Measurements from ENCODE around the gene TLK1.
A peak's percentile ranks its signal among the peaks of the same experiment; 100 is the strongest.

Gene TLK1

DNA sequence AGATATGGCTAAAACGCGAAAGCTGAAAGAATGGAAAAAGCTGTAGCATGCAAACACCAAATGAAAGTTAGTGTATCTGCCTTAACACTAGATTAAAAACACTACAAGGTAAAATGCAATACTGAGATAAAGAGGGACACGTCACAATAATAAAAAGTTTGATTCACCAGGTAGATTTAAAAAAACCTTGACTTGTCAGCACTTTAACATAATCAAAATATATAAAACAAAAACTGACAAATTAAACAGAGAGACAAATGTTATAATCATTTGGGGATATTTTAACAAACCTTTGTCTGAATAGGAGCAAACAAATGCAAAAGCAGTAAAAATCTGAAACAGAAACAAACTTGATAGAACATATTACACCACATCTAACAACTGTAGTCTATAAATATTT is 18.3 kb downstream of the TLK1 start:
- Mint-ChIP-seq H3K27ac (no peak overlapping the region), H3K9me3 (no peaks in the 10 kb centered on the region), H3K27me3 (no peaks in the 10 kb centered on the region), H3K4me1 (peaks cover 72% of the 10 kb centered on the region), H3K36me3 (ENCODE audit: low read depth) (peaks cover 6% of the 10 kb centered on the region), H3K4me3 (no peak overlapping the region)
- ATAC-seq, result no peak
- DNase-seq, result no peak

GRCh38 chr2:171141320-171141719 is 19.4 kb downstream of the TLK1 start:
- Mint-ChIP-seq H3K27me3 (no peaks in the 10 kb centered on the region), H3K4me1 (peaks cover 72% of the 10 kb centered on the region), H3K36me3 (ENCODE audit: low read depth) (peaks cover 6% of the 10 kb centered on the region), H3K27ac (no peak overlapping the region), H3K9me3 (no peaks in the 10 kb centered on the region), H3K4me3 (no peak overlapping the region)
- no peak for DNase-seq
- ATAC-seq, result no peak

DNA sequence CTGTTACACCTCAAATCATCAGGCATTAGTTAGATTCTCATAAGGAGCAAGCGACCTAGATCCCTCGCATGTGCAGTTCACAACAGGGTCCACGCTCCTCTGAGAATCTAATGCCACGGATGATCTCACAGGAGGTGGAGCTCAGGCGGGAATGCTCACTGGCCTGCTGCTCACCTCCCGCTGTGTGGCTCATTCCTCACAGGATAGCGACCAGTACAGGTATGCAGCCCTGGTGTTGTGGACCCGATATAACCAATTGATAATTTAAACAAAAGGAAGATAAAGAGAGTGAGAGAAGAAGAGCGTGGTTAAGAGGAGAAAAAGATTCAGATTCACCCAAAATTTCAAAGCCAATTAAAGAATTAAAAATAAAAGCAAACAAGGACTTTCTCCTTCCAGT is 20.8 kb downstream of the TLK1 start:
- Mint-ChIP-seq H3K4me3 (no peak overlapping the region), H3K9me3 (no peaks in the 10 kb centered on the region), H3K27ac (no peak overlapping the region), H3K4me1 (peaks cover 73% of the 10 kb centered on the region), H3K27me3 (no peaks in the 10 kb centered on the region), H3K36me3 (ENCODE audit: low read depth) (peaks cover 2% of the 10 kb centered on the region)
- DNase-seq, result no peak
- no peak for ATAC-seq

GRCh38 chr2:171136024-171136423 is 24.7 kb downstream of the TLK1 start:
- Mint-ChIP-seq H3K4me1 (peaks cover 56% of the 10 kb centered on the region), H3K36me3 (ENCODE audit: low read depth) (no peaks in the 10 kb centered on the region), H3K27me3 (no peaks in the 10 kb centered on the region), H3K27ac (peak overlapping the region; percentile 73), H3K9me3 (no peaks in the 10 kb centered on the region), H3K4me3 (no peak overlapping the region)
- DNase-seq (no peak), ATAC-seq (peak; percentile 78)

- ATAC-seq (no peak), DNase-seq (no peak)
- Mint-ChIP-seq H3K36me3 (ENCODE audit: low read depth) (peaks cover 2% of the 10 kb centered on the region), H3K27me3 (no peaks in the 10 kb centered on the region), H3K27ac (peak overlapping the region; percentile 3), H3K4me1 (peaks cover 47% of the 10 kb centered on the region), H3K4me3 (no peak overlapping the region), H3K9me3 (no peaks in the 10 kb centered on the region)
Observed at GRCh38 chr2:171134624-171135230, 26.0 kb downstream of the TLK1 start.

GRCh38 chr2:171132086-171132485 is 28.6 kb downstream of the TLK1 start:
- no peak for ATAC-seq
- H3K9me3 Mint-ChIP-seq, result no peaks in the 10 kb centered on the region
- DNase-seq, result no peak
- no peaks in the 10 kb centered on the region for H3K27me3 Mint-ChIP-seq
- H3K36me3 Mint-ChIP-seq (ENCODE audit: low read depth), result peaks cover 2% of the 10 kb centered on the region
- H3K27ac Mint-ChIP-seq, result no peak overlapping the region
- H3K4me1 Mint-ChIP-seq, result peaks cover 44% of the 10 kb centered on the region
- H3K4me3 Mint-ChIP-seq, result no peak overlapping the region

- Mint-ChIP-seq H3K4me3 (no peak overlapping the region), H3K27me3 (no peaks in the 10 kb centered on the region), H3K9me3 (no peaks in the 10 kb centered on the region), H3K36me3 (ENCODE audit: low read depth) (peaks cover 2% of the 10 kb centered on the region), H3K27ac (no peak overlapping the region), H3K4me1 (peaks cover 30% of the 10 kb centered on the region)
- DNase-seq (no peak), ATAC-seq (no peak)
Observed at GRCh38 chr2:171128461-171128860, 32.2 kb downstream of the TLK1 start.

DNA sequence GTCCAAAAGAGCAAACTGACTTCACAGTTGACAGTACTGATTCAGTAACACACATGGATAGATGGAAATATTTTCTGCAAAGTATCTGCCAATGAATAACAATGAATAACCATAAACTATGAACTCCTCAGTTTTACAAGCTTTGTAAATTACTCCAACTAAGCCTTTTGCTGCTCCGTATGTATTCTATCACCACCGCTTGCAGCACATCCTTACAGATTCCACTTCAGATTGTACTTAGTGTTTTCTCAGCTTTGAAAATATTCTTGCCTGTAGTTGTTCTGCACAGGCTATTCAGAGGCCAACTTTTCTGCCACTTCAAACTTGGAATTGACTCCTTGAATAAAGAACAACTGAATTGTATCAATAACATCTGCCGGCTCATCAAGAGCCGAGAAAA is 36.2 kb downstream of the TLK1 start:
- Mint-ChIP-seq H3K4me1 (peaks cover 34% of the 10 kb centered on the region), H3K27ac (no peak overlapping the region)

GRCh38 chr2:171109571-171109970 is 51.1 kb downstream of the TLK1 start:
- H3K36me3 Mint-ChIP-seq (ENCODE audit: low read depth), result peaks cover 51% of the 10 kb centered on the region
- H3K4me1 Mint-ChIP-seq, result peaks cover 15% of the 10 kb centered on the region
- ATAC-seq, result no peak
- no peak for DNase-seq
- peaks cover 3% of the 10 kb centered on the region for H3K9me3 Mint-ChIP-seq
- H3K4me3 Mint-ChIP-seq, result no peak overlapping the region
- no peak overlapping the region for H3K27ac Mint-ChIP-seq
- H3K27me3 Mint-ChIP-seq, result no peaks in the 10 kb centered on the region

More for the DNA sequence above, 36.2 kb downstream of the TLK1 start:
- no peaks in the 10 kb centered on the region for H3K27me3 Mint-ChIP-seq
- no peak for DNase-seq
- no peak overlapping the region for H3K4me3 Mint-ChIP-seq
- H3K9me3 Mint-ChIP-seq, result no peaks in the 10 kb centered on the region
- ATAC-seq, result no peak
- H3K36me3 Mint-ChIP-seq (ENCODE audit: low read depth), result peaks cover 2% of the 10 kb centered on the region

- Mint-ChIP-seq H3K27ac (no peak overlapping the region), H3K9me3 (peaks cover 3% of the 10 kb centered on the region), H3K4me3 (no peak overlapping the region), H3K36me3 (ENCODE audit: low read depth) (peaks cover 47% of the 10 kb centered on the region), H3K4me1 (peaks cover 16% of the 10 kb centered on the region), H3K27me3 (no peaks in the 10 kb centered on the region)
- DNase-seq (no peak), ATAC-seq (no peak)
Observed at GRCh38 chr2:171109020-171109419, 51.7 kb downstream of the TLK1 start.

- H3K36me3 Mint-ChIP-seq (ENCODE audit: low read depth), result peaks cover 50% of the 10 kb centered on the region
- H3K27ac Mint-ChIP-seq, result no peak overlapping the region
- H3K4me3 Mint-ChIP-seq, result no peak overlapping the region
- no peaks in the 10 kb centered on the region for H3K27me3 Mint-ChIP-seq
- H3K4me1 Mint-ChIP-seq, result peaks cover 24% of the 10 kb centered on the region
- ATAC-seq (no peak), DNase-seq (no peak)
- peaks cover 3% of the 10 kb centered on the region for H3K9me3 Mint-ChIP-seq
Observed at GRCh38 chr2:171107803-171108202, 52.9 kb downstream of the TLK1 start.

DNA sequence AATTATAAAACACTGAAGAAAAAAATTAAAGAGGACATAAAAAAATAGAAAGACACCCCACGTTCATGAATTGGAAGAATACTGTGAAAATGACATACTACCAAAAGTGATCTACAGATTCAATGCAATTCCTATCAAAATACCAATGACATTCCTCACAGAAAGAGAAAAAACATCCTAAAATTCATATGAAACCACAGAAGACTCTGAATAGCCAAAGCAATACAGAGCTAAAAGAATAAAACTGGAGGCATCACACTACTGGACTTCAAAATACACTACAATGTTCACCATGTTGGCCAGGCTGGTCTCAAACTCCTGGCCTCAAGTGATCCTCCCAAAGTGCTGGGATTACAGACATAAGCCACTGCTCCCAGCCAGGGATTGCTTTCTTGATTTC is 56.3 kb downstream of the TLK1 start:
- no peaks in the 10 kb centered on the region for H3K27me3 Mint-ChIP-seq
- no peak for ATAC-seq
- peaks cover 13% of the 10 kb centered on the region for H3K9me3 Mint-ChIP-seq
- no peak for DNase-seq
- no peak overlapping the region for H3K27ac Mint-ChIP-seq
- H3K4me3 Mint-ChIP-seq, result no peak overlapping the region
- H3K4me1 Mint-ChIP-seq, result peaks cover 26% of the 10 kb centered on the region
- H3K36me3 Mint-ChIP-seq (ENCODE audit: low read depth), result peaks cover 53% of the 10 kb centered on the region

GRCh38 chr2:171102802-171103201 is 57.9 kb downstream of the TLK1 start:
- Mint-ChIP-seq H3K27me3 (no peaks in the 10 kb centered on the region), H3K4me1 (peaks cover 26% of the 10 kb centered on the region), H3K36me3 (ENCODE audit: low read depth) (peaks cover 64% of the 10 kb centered on the region), H3K9me3 (peaks cover 26% of the 10 kb centered on the region), H3K27ac (peak overlapping the region; percentile 6), H3K4me3 (no peak overlapping the region)
- no peak for DNase-seq
- ATAC-seq, result no peak

GRCh38 chr2:171100370-171100769 is 60.3 kb downstream of the TLK1 start:
- peaks cover 56% of the 10 kb centered on the region for H3K36me3 Mint-ChIP-seq (ENCODE audit: low read depth)
- peaks cover 39% of the 10 kb centered on the region for H3K9me3 Mint-ChIP-seq
- DNase-seq, result no peak
- H3K27me3 Mint-ChIP-seq, result no peaks in the 10 kb centered on the region
- no peak overlapping the region for H3K27ac Mint-ChIP-seq
- H3K4me1 Mint-ChIP-seq, result peaks cover 29% of the 10 kb centered on the region
- no peak overlapping the region for H3K4me3 Mint-ChIP-seq
- no peak for ATAC-seq

DNA sequence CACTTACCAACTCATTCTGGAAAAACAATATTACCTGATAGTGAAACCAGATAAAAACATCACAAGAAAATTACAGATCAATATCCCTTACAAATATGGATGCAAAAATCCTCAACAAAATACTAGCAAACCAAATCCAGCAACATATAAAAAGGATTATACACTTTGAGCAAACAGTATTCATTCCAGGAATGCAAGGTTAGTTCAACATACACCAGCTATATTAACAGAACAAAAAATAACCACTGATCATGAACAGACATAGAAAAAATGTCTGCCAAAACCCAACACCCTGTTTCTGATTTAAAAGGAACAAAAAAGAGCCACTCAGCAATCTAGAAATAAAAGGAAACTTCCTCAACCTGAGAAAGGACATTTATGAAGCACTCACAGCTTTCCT is 62.1 kb downstream of the TLK1 start:
- Mint-ChIP-seq H3K9me3 (peaks cover 36% of the 10 kb centered on the region), H3K4me3 (no peak overlapping the region), H3K27me3 (no peaks in the 10 kb centered on the region), H3K4me1 (peaks cover 31% of the 10 kb centered on the region), H3K27ac (no peak overlapping the region), H3K36me3 (ENCODE audit: low read depth) (peaks cover 50% of the 10 kb centered on the region)
- ATAC-seq, result no peak
- DNase-seq, result no peak

DNA sequence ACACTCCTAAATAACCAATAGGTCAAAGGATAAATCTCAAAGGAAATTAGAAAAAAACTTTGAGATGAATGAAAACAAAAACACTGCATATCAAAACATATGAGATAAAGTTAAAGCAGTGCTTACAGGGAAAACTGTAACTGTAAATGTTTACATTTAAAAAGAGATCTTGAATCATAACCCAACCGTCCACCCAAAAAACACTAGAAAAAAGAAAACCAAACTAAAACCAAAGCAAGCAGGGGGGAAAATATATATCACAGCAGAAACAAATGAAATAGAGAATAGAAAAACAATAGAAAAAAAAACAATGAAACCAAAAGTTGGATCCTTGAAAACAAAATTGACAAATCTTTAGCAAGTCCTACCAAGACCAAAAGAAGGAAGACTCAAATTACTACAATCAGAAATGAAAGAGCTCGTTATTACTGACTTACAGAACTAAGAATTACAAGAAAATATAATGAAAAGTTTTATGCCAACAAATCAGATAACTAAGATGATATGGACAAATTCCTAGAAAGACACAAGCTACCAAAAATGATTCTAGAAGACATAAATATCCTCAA is 65.6 kb downstream of the TLK1 start:
- Mint-ChIP-seq H3K27me3 (no peaks in the 10 kb centered on the region), H3K9me3 (peaks cover 33% of the 10 kb centered on the region), H3K4me1 (peaks cover 32% of the 10 kb centered on the region), H3K36me3 (ENCODE audit: low read depth) (peaks cover 41% of the 10 kb centered on the region), H3K4me3 (no peak overlapping the region), H3K27ac (no peak overlapping the region)
- ATAC-seq (no peak), DNase-seq (no peak)
